Activated naive CD8-positive, alpha-beta T cell treated with anti-CD3 and anti-CD28 coated beads, Interleukin-2, amount 10 ng/mL, durations not matched to agents 7 days and 5 days (primary cell): ENCODE measurements around the gene SPR. TPM values are rescaled to one million over a fixed set of nuclear protein-coding genes. Genes with fewer than 3 reads are reported as not detected.
"Not testable (repeated sequence)": the region's sequence is repeated elsewhere in the genome, so short reads cannot be mapped to it uniquely, and the experiment has no call there.

Experiments
- ATAC-seq: fragments of 150-1000 bp; cut with Tn5 transposase; one replicate; pipeline ENCODE4 v1.10.0; 2021; ENCODE audit warnings: low read depth, moderate library complexity
- POLR2A ChIA-PET: fragments of 350-600 bp; sonication (Branson Sonifier 250); formaldehyde crosslinking; loops from one replicate; lab custom pipeline; 2021; ENCODE audit warnings: antibody characterized with exemption; lab: Charles Lee
- DNase-seq: peaks from one replicate; pipeline ENCODE4 v3.0.0; 2021
- H3K27ac Mint-ChIP-seq: one replicate; pipeline ENCODE4 v1.8.0; 2022; ENCODE audit warnings: mild to moderate bottlenecking, mixed read lengths
- H3K27me3 Mint-ChIP-seq: one replicate; pipeline ENCODE4 v1.8.0; 2022; ENCODE audit warnings: mild to moderate bottlenecking, moderate library complexity, mixed read lengths
- H3K36me3 Mint-ChIP-seq: one replicate; pipeline ENCODE4 v1.8.0; 2021; ENCODE audit warnings: mild to moderate bottlenecking, mixed read lengths
- H3K4me1 Mint-ChIP-seq: one replicate; pipeline ENCODE4 v1.8.0; 2021; ENCODE audit warnings: mixed read lengths
- H3K4me3 Mint-ChIP-seq: one replicate; pipeline ENCODE4 v1.8.0; 2022; ENCODE audit warnings: mild to moderate bottlenecking, moderate library complexity, mixed read lengths
- H3K9me3 Mint-ChIP-seq: one replicate; pipeline ENCODE4 v1.8.0; 2021; ENCODE audit warnings: mixed read lengths
- total RNA-seq, 2 experiments: library from RNA; stranded (reverse); gene quantifications; one replicate each; pipeline ENCODE4 v1.2.3, GENCODE V29; 2021

Gene SPR
- total RNA-seq, 2 experiments from 2014 or later, result 0.60 to 0.80 TPM

DNA sequence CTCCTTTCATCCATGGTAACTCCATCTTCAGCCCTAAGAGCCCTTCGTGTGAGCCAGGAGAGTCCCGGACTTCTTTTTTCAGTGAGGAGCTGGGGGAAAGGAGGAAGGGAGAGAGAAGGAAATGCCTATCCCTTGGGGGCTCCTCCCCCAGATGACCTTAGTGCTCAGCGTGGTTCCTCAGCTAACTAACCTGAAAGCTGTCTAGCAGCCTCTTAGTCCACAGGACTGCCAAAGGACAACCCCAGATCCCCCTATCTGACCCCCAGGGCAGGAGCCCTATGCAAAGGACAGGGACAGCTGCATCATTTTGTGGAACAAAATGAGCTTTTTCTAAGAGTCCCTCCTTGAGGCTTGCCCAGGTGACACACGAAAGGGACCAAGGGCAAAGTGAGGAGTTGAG lies 7.9 kb downstream of the SPR start:
- POLR2A ChIA-PET, result interaction anchor here (0.6 to 1.0 kb wide), 3 partner anchors 76 to 300 kb away, joined by 3 to 4 read pairs (median 3); no protein-coding TSS in a partner anchor
- H3K27me3 Mint-ChIP-seq, result peaks cover 39% of the 10 kb centered on the region
- ATAC-seq (no peak), DNase-seq (no peak)
- no peak overlapping the region for H3K27ac Mint-ChIP-seq
- H3K9me3 Mint-ChIP-seq, result no peaks in the 10 kb centered on the region
- peaks cover 3% of the 10 kb centered on the region for H3K4me1 Mint-ChIP-seq
- H3K36me3 Mint-ChIP-seq, result no peaks in the 10 kb centered on the region
- H3K4me3 Mint-ChIP-seq, result no peak overlapping the region

- POLR2A ChIA-PET, result interaction anchor here (1.0 kb wide), 1 partner anchor 281 kb away, joined by 3 read pairs; no protein-coding TSS in a partner anchor
- H3K36me3 Mint-ChIP-seq, result no peaks in the 10 kb centered on the region
- peaks cover 43% of the 10 kb centered on the region for H3K27me3 Mint-ChIP-seq
- H3K4me1 Mint-ChIP-seq, result peaks cover 3% of the 10 kb centered on the region
- H3K9me3 Mint-ChIP-seq, result no peaks in the 10 kb centered on the region
- no peak for ATAC-seq
- DNase-seq, result no peak
- H3K4me3 Mint-ChIP-seq, result no peak overlapping the region
- no peak overlapping the region for H3K27ac Mint-ChIP-seq
Observed at GRCh38 chr2:72895759-72896281, 8.6 kb downstream of the SPR start.

- peaks cover 49% of the 10 kb centered on the region for H3K27me3 Mint-ChIP-seq
- no peak for ATAC-seq
- H3K36me3 Mint-ChIP-seq, result no peaks in the 10 kb centered on the region
- H3K9me3 Mint-ChIP-seq, result no peaks in the 10 kb centered on the region
- H3K4me1 Mint-ChIP-seq, result peaks cover 3% of the 10 kb centered on the region
- H3K4me3 Mint-ChIP-seq, result no peak overlapping the region
- H3K27ac Mint-ChIP-seq, result no peak overlapping the region
- POLR2A ChIA-PET, result no interaction called here
- no peak for DNase-seq
Observed at GRCh38 chr2:72896446-72896845, 9.2 kb downstream of the SPR start.

DNA sequence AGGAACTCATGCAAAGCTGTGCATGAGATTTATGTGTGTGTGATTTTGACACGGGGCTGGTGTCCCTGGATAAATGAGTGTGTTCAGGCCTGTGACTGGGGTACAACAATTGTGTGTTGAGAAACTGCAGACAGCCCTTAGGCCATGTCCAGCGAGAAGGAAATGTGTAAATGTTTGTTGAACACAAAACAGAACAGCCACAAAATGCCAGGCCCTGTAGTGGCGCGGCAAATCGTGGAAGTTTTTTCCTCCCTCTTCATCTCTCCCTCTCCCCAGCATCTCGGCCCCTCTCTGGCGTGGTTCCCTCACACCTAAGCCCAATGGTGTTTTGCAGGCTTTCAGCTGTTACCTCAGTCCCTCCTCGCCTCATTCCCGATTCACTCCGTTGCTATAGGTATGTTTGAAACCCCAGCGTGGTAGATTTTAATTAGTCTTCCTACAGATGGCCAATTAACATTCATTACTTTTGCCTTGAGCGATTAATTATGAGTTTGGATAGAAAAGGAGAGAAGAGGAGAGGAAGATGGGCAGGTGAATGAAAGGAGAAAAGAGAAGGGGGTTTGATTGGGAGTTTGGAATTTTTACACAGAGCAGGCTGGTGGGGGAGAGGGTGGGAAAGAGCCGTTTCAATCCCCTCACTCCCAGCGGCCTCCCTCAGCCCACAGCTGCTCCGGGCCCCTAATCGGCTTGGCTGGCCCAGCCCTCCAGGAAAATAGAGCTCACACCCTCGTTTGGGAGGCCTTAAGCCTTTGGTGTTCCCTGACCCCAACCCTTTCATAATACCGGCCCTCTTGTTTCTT lies 10.8 kb downstream of the SPR start:
- H3K27me3 Mint-ChIP-seq, result peaks cover 62% of the 10 kb centered on the region

DNA sequence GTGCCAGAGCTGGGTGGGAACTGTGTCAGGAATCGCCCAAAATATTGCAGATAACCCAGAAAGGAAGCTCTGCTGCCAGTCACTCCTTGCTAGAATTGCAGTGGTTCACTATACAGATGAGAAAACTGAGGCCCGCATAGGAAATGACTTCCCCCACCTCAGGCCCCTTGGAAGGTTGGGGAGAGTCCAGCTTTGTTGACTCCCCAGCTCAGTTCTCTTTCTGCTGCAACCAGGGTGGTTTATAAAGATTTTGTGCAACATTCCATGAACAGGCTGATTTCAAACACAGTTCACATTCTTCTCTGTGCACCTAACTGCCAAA lies 11.3 kb downstream of the SPR start:
- Mint-ChIP-seq H3K27ac (no peak overlapping the region), H3K4me1 (peaks cover 3% of the 10 kb centered on the region), H3K9me3 (no peaks in the 10 kb centered on the region), H3K4me3 (no peak overlapping the region), H3K36me3 (no peaks in the 10 kb centered on the region), H3K27me3 (peaks cover 66% of the 10 kb centered on the region)
- POLR2A ChIA-PET, result no interaction called here
- ATAC-seq, result no peak
- no peak for DNase-seq

More for the DNA sequence above, 10.8 kb downstream of the SPR start:
- no peaks in the 10 kb centered on the region for H3K36me3 Mint-ChIP-seq
- peaks cover 3% of the 10 kb centered on the region for H3K4me1 Mint-ChIP-seq
- no peaks in the 10 kb centered on the region for H3K9me3 Mint-ChIP-seq
- H3K27ac Mint-ChIP-seq, result no peak overlapping the region
- no peak overlapping the region for H3K4me3 Mint-ChIP-seq
- DNase-seq (no peak), ATAC-seq (no peak)
- POLR2A ChIA-PET, result no interaction called here

- H3K9me3 Mint-ChIP-seq, result no peaks in the 10 kb centered on the region
- no peak for ATAC-seq
- POLR2A ChIA-PET, result no interaction called here
Observed at GRCh38 chr2:72900191-72900825, 13.1 kb downstream of the SPR start.

DNA sequence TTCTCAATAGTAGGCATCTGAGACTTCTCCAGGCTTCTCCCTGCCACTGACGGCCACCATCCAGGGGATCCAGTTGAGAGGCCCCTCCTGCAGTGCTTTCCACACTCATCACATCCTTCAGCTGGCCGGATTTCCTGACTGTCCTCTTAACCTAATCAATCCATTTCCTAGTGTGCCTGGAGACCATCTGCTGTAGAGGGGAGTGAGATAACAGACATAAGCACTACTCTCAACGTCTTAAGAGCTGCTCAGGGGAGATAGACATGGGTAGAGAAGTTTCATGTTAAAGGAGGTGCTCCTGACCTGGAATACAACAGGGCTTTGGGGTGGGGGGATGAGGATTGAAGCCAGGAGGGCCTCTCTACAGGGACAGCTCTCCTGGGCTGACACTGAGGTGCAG lies 14.2 kb downstream of the SPR start:
- ATAC-seq, result no peak
- no peak overlapping the region for H3K27ac Mint-ChIP-seq
- H3K27me3 Mint-ChIP-seq, result peaks cover 75% of the 10 kb centered on the region

More at GRCh38 chr2:72900191-72900825, 13.1 kb downstream of the SPR start:
- Mint-ChIP-seq H3K27me3 (peaks cover 73% of the 10 kb centered on the region), H3K27ac (no peak overlapping the region), H3K4me3 (no peak overlapping the region), H3K36me3 (no peaks in the 10 kb centered on the region), H3K4me1 (peaks cover 3% of the 10 kb centered on the region)
- DNase-seq, result no peak

GRCh38 chr2:72907369-72907768 lies 20.2 kb downstream of the SPR start:
- ATAC-seq, H3K4me1 Mint-ChIP-seq, H3K4me3 Mint-ChIP-seq, H3K9me3 Mint-ChIP-seq, DNase-seq, H3K36me3 Mint-ChIP-seq, H3K27ac Mint-ChIP-seq: not testable (repeated sequence)
- POLR2A ChIA-PET, result interaction anchor here (0.6 kb wide), 1 partner anchor 1433 kb away, joined by 3 read pairs; no protein-coding TSS in a partner anchor
- peaks cover 89% of the 10 kb centered on the region for H3K27me3 Mint-ChIP-seq

More for the DNA sequence above, 14.2 kb downstream of the SPR start:
- Mint-ChIP-seq H3K9me3 (no peaks in the 10 kb centered on the region), H3K4me1 (no peaks in the 10 kb centered on the region), H3K36me3 (no peaks in the 10 kb centered on the region), H3K4me3 (no peak overlapping the region)
- DNase-seq, result no peak
- POLR2A ChIA-PET, result no interaction called here

- no peak overlapping the region for H3K27ac Mint-ChIP-seq
- H3K36me3 Mint-ChIP-seq, result no peaks in the 10 kb centered on the region
- H3K4me1 Mint-ChIP-seq, result peaks cover 3% of the 10 kb centered on the region
- DNase-seq (no peak), ATAC-seq (no peak)
- no peaks in the 10 kb centered on the region for H3K9me3 Mint-ChIP-seq
- no peak overlapping the region for H3K4me3 Mint-ChIP-seq
- POLR2A ChIA-PET, result no interaction called here
- H3K27me3 Mint-ChIP-seq, result peaks cover 86% of the 10 kb centered on the region
Observed at GRCh38 chr2:72908741-72909140, 21.5 kb downstream of the SPR start.

GRCh38 chr2:72911256-72911655 lies 24.0 kb downstream of the SPR start:
- Mint-ChIP-seq H3K4me1 (peaks cover 7% of the 10 kb centered on the region), H3K4me3 (no peak overlapping the region), H3K36me3 (no peaks in the 10 kb centered on the region), H3K9me3 (no peaks in the 10 kb centered on the region), H3K27me3 (peaks cover 85% of the 10 kb centered on the region), H3K27ac (no peak overlapping the region)
- POLR2A ChIA-PET, result interaction anchor here (0.7 kb wide), 1 partner anchor 1667 kb away, joined by 3 read pairs; no protein-coding TSS in a partner anchor
- ATAC-seq (no peak), DNase-seq (no peak)

GRCh38 chr2:72913486-72914205 lies 26.4 kb downstream of the SPR start:
- ATAC-seq (no peak), DNase-seq (no peak)
- Mint-ChIP-seq H3K36me3 (no peaks in the 10 kb centered on the region), H3K9me3 (no peaks in the 10 kb centered on the region), H3K27ac (no peak overlapping the region), H3K4me1 (peaks cover 15% of the 10 kb centered on the region), H3K4me3 (no peak overlapping the region), H3K27me3 (peaks cover 77% of the 10 kb centered on the region)
- POLR2A ChIA-PET, result no interaction called here

DNA sequence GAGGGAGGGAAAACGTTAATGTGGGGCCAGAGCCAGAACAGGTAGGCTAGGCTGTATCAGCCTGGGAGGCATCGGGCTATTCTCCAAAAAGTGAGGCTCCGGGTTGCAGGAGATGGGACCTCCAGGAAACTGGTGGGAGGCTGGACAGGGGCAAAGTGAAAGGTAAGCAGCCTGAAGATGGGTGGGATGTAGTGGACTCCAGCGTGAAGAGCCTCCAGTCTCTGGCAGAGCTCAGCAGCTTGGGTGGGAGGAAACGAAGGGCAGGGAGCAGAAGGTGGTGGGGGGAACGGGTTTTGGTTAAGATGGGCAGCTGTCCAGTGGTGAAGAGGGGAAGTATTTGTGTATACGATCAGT lies 27.0 kb downstream of the SPR start:
- Mint-ChIP-seq H3K36me3 (no peaks in the 10 kb centered on the region), H3K4me3 (no peak overlapping the region), H3K27ac (no peak overlapping the region), H3K27me3 (peaks cover 78% of the 10 kb centered on the region), H3K9me3 (no peaks in the 10 kb centered on the region), H3K4me1 (peaks cover 16% of the 10 kb centered on the region)
- ATAC-seq, result no peak
- POLR2A ChIA-PET, result no interaction called here
- DNase-seq, result no peak

- H3K9me3 Mint-ChIP-seq, result no peaks in the 10 kb centered on the region
- DNase-seq (no peak), ATAC-seq (no peak)
- POLR2A ChIA-PET, result no interaction called here
- H3K27me3 Mint-ChIP-seq, result peaks cover 78% of the 10 kb centered on the region
- no peak overlapping the region for H3K27ac Mint-ChIP-seq
- no peak overlapping the region for H3K4me3 Mint-ChIP-seq
- peaks cover 21% of the 10 kb centered on the region for H3K4me1 Mint-ChIP-seq
- H3K36me3 Mint-ChIP-seq, result no peaks in the 10 kb centered on the region
Observed at GRCh38 chr2:72914589-72915319, 27.5 kb downstream of the SPR start.
